ENCODE data around the gene SLC12A2. TPM values are rescaled to one million over a fixed set of nuclear protein-coding genes. Genes with fewer than 3 reads are reported as not detected.

The SLC12A2 gene
- total and polyA plus RNA-seq, 2 donors (not counting 1 experiment from before 2014, with no cell fraction given) = 3.1 to 28.7 TPM

GRCh38 chr5:128228521-128228920 lies 145.0 kb downstream of the SLC12A2 start:
- Mint-ChIP-seq H3K4me3 (no peak overlapping the region), H3K27ac (no peak overlapping the region), H3K9me3 (ENCODE audit: insufficient read depth) (no peaks in the 10 kb centered on the region), H3K4me1 (no peaks in the 10 kb centered on the region), H3K27me3 (no peaks in the 10 kb centered on the region)
- POLR2A ChIA-PET = no interaction called here
- H3K4me3 ChIP-seq (ENCODE audit: control extremely low read depth in 1 of 5, extremely low read depth in 1 of 5, insufficient read depth in 1 of 5, low read depth in 2 of 5, low read length in 4 of 5) = no peak overlapping the region
- H3K27me3 ChIP-seq (replicated peaks in 1 of 4; ENCODE audit: control extremely low read depth in 1 of 4, control insufficient read depth in 3 of 4, insufficient read depth in 4 of 4, low read length in 3 of 4) = no peaks in the 10 kb centered on the region
- CTCF ChIA-PET = no interaction called here
- intact Hi-C loops (cut with micrococcal nuclease) = no loop called here
- WGBS (ENCODE audit: insufficient coverage) = 100% methylated on average over 2 of the region's 3 CpGs
- no peak overlapping the region for H2AFZ ChIP-seq (ENCODE audit: insufficient read depth, low read depth, low read length, poor library complexity, severe bottlenecking)
- H4K20me1 ChIP-seq (ENCODE audit: control insufficient read depth, insufficient read depth, low read length, poor library complexity, severe bottlenecking) = no peaks in the 10 kb centered on the region
- ATAC-seq (ENCODE audit: low read depth) (no peak), DNase-seq (no peak)
- no peaks in the 10 kb centered on the region for H3K36me3 ChIP-seq (replicated peaks in 1 of 2; ENCODE audit: control extremely low read depth in 1 of 2, control insufficient read depth in 1 of 2, extremely low read depth in 1 of 2, insufficient read depth in 2 of 2, low read length in 1 of 2)
- H3K9ac ChIP-seq (ENCODE audit: low read length) = no peak overlapping the region
- no peak overlapping the region for H3K4me2 ChIP-seq (replicated peaks; ENCODE audit: low read depth, low read length, poor library complexity, severe bottlenecking)
- H3K9me3 ChIP-seq (ENCODE audit: control extremely low read depth in 1 of 3, control insufficient read depth in 2 of 3, insufficient read depth in 1 of 3, low read length in 2 of 3) = no peaks in the 10 kb centered on the region
- no peaks in the 10 kb centered on the region for H3K79me2 ChIP-seq (ENCODE audit: control insufficient read depth, insufficient read depth, low read length)
- no peak overlapping the region for H3K27ac ChIP-seq (ENCODE audit: low read length in 2 of 2)
- H3K4me1 ChIP-seq (ENCODE audit: control insufficient read depth in 2 of 2, insufficient read depth in 2 of 2, low read length in 2 of 2) = no peaks in the 10 kb centered on the region
- TF ChIP-seq EZH2 (IDR thresholded peaks at IDR 0.05; ENCODE audit: borderline replicate concordance, insufficient read depth, low read depth, low read length, poor library complexity, severe bottlenecking) (no peak), CTCF (IDR thresholded peaks at IDR 0.05) (no peak)

GRCh38 chr5:128234928-128235641 lies 151.5 kb downstream of the SLC12A2 start:
- H3K79me2 ChIP-seq (ENCODE audit: control insufficient read depth, insufficient read depth, low read length) = no peaks in the 10 kb centered on the region
- no peak overlapping the region for H3K9ac ChIP-seq (ENCODE audit: low read length)
- H3K36me3 ChIP-seq (replicated peaks in 1 of 2; ENCODE audit: control extremely low read depth in 1 of 2, control insufficient read depth in 1 of 2, extremely low read depth in 1 of 2, insufficient read depth in 2 of 2, low read length in 1 of 2) = no peaks in the 10 kb centered on the region
- no peak for DNase-seq
- no peaks in the 10 kb centered on the region for H3K9me3 ChIP-seq (ENCODE audit: control extremely low read depth in 1 of 3, control insufficient read depth in 2 of 3, insufficient read depth in 1 of 3, low read length in 2 of 3)
- H3K27ac ChIP-seq (ENCODE audit: low read length in 2 of 2) = no peak overlapping the region
- Mint-ChIP-seq H3K4me3 (no peak overlapping the region), H3K4me1 (no peaks in the 10 kb centered on the region), H3K27ac (no peak overlapping the region), H3K27me3 (peaks cover 12% of the 10 kb centered on the region), H3K9me3 (ENCODE audit: insufficient read depth) (no peaks in the 10 kb centered on the region)
- TF ChIP-seq CTCF (IDR thresholded peaks at IDR 0.05) (no peak), EZH2 (IDR thresholded peaks at IDR 0.05; ENCODE audit: borderline replicate concordance, insufficient read depth, low read depth, low read length, poor library complexity, severe bottlenecking) (no peak)
- H4K20me1 ChIP-seq (ENCODE audit: control insufficient read depth, insufficient read depth, low read length, poor library complexity, severe bottlenecking) = no peaks in the 10 kb centered on the region
- POLR2A ChIA-PET = no interaction called here
- no peak overlapping the region for H3K4me3 ChIP-seq (ENCODE audit: control extremely low read depth in 1 of 5, extremely low read depth in 1 of 5, insufficient read depth in 1 of 5, low read depth in 2 of 5, low read length in 4 of 5)
- CTCF ChIA-PET = no interaction called here
- H3K4me2 ChIP-seq (replicated peaks; ENCODE audit: low read depth, low read length, poor library complexity, severe bottlenecking) = no peak overlapping the region
- H3K27me3 ChIP-seq (replicated peaks in 1 of 4; ENCODE audit: control extremely low read depth in 1 of 4, control insufficient read depth in 3 of 4, insufficient read depth in 4 of 4, low read length in 3 of 4) = no peaks in the 10 kb centered on the region
- H2AFZ ChIP-seq (ENCODE audit: insufficient read depth, low read depth, low read length, poor library complexity, severe bottlenecking) = no peak overlapping the region
- 100% methylated on average over 3 of the region's 7 CpGs for WGBS (ENCODE audit: insufficient coverage)
- intact Hi-C loops (cut with micrococcal nuclease) = no loop called here
- no peak for ATAC-seq (ENCODE audit: low read depth)
- H3K4me1 ChIP-seq (ENCODE audit: control insufficient read depth in 2 of 2, insufficient read depth in 2 of 2, low read length in 2 of 2) = no peaks in the 10 kb centered on the region
